Stimulated activated CD4-positive, alpha-beta T cell treated with anti-CD3 and anti-CD28 coated beads, Interleukin-2, amount 100 ng/mL, for 48 hours (primary cell): Measurements from ENCODE around the gene DMD.

Experiments used
- DNase-seq, 2 donors: peaks; one replicate each; pipeline ENCODE4 v3.0.0-alpha.2; 2020

DMD gene

GRCh38 chrX:31376408-31377022 lies 1834.8 kb downstream of the DMD start:
- no peak for DNase-seq

GRCh38 chrX:31374786-31375185 lies 1836.6 kb downstream of the DMD start:
- DNase-seq, result no peak

- DNase-seq, result no peak
Observed at GRCh38 chrX:31371956-31372355, 1839.4 kb downstream of the DMD start.

- DNase-seq, result no peak
Observed at GRCh38 chrX:31367816-31368215, 1843.5 kb downstream of the DMD start.

- no peak for DNase-seq
Observed at GRCh38 chrX:31366041-31366440, 1845.3 kb downstream of the DMD start.

GRCh38 chrX:31356275-31357212 lies 1854.8 kb downstream of the DMD start:
- no peak for DNase-seq

GRCh38 chrX:31355206-31355955 lies 1856.0 kb downstream of the DMD start:
- no peak for DNase-seq

- DNase-seq, result no peak
Observed at GRCh38 chrX:31353095-31353494, 1858.3 kb downstream of the DMD start.

- no peak for DNase-seq
Observed at GRCh38 chrX:31350808-31351074, 1860.6 kb downstream of the DMD start.

GRCh38 chrX:31349515-31349914 lies 1861.8 kb downstream of the DMD start:
- DNase-seq, result no peak

- no peak for DNase-seq
Observed at GRCh38 chrX:31340587-31340986, 1870.8 kb downstream of the DMD start.

- DNase-seq, result no peak
Observed at GRCh38 chrX:31338991-31339350, 1872.4 kb downstream of the DMD start.

- DNase-seq, result no peak
Observed at GRCh38 chrX:31337332-31337731, 1874.0 kb downstream of the DMD start.

- no peak for DNase-seq
Observed at GRCh38 chrX:31336419-31336818, 1874.9 kb downstream of the DMD start.

GRCh38 chrX:31334997-31335396 lies 1876.4 kb downstream of the DMD start:
- no peak for DNase-seq

- DNase-seq, result no peak
Observed at GRCh38 chrX:31333165-31333831, 1878.1 kb downstream of the DMD start.

GRCh38 chrX:31331928-31332327 lies 1879.4 kb downstream of the DMD start:
- no peak for DNase-seq

- no peak for DNase-seq
Observed at GRCh38 chrX:31331015-31331414, 1880.3 kb downstream of the DMD start.

GRCh38 chrX:31329298-31329697 lies 1882.1 kb downstream of the DMD start:
- DNase-seq, result no peak

GRCh38 chrX:31323658-31324057 lies 1887.7 kb downstream of the DMD start:
- DNase-seq, result no peak

GRCh38 chrX:31320740-31321139 lies 1890.6 kb downstream of the DMD start:
- DNase-seq, result no peak

- DNase-seq, result no peak
Observed at GRCh38 chrX:31319586-31319985, 1891.8 kb downstream of the DMD start.

GRCh38 chrX:31318866-31319265 lies 1892.5 kb downstream of the DMD start:
- no peak for DNase-seq
